Endothelial cell of umbilical vein (primary cell): ENCODE data around the gene RPS19.

Experiments used
- EZH2 ChIP-seq: IDR thresholded peaks from 2 replicates; pipeline ENCODE4 v1.6.1; 2012; ENCODE audit warnings: borderline replicate concordance, low read depth, mild to moderate bottlenecking, moderate library complexity, low read length, inconsistent platforms; ENCODE audit not compliant: severe bottlenecking
- POLR2AphosphoS5 ChIP-seq: IDR thresholded peaks from 2 replicates; pipeline ENCODE4 v1.6.1; 2012; ENCODE audit warnings: low read depth, mild to moderate bottlenecking, control low read depth, low read length, moderate library complexity; ENCODE audit not compliant: insufficient read depth
- TF ChIP-seq, protein P1 (sequence below), 2 donors: IDR thresholded peaks; 1 replicate in 1 of 2; 2 replicates in 1 of 2; pipeline ENCODE4 v1.5.1; 2011; ENCODE audit warnings: low read length in 2 of 2, mild to moderate bottlenecking in 2 of 2, moderate library complexity in 2 of 2, control low read depth in 1 of 2, inconsistent platforms in 1 of 2, low read depth in 1 of 2; ENCODE audit not compliant: insufficient read depth in 1 of 2; ENCODE audit errors: extremely low read depth in 1 of 2

GRCh38 chr19:41901707-41902360, 41.8 kb downstream of the RPS19 start:
- TF ChIP-seq POLR2AphosphoS5: no peak
- TF ChIP-seq, protein P1, sequence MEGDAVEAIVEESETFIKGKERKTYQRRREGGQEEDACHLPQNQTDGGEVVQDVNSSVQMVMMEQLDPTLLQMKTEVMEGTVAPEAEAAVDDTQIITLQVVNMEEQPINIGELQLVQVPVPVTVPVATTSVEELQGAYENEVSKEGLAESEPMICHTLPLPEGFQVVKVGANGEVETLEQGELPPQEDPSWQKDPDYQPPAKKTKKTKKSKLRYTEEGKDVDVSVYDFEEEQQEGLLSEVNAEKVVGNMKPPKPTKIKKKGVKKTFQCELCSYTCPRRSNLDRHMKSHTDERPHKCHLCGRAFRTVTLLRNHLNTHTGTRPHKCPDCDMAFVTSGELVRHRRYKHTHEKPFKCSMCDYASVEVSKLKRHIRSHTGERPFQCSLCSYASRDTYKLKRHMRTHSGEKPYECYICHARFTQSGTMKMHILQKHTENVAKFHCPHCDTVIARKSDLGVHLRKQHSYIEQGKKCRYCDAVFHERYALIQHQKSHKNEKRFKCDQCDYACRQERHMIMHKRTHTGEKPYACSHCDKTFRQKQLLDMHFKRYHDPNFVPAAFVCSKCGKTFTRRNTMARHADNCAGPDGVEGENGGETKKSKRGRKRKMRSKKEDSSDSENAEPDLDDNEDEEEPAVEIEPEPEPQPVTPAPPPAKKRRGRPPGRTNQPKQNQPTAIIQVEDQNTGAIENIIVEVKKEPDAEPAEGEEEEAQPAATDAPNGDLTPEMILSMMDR (IDR thresholded peaks at IDR 0.05; ENCODE audit: extremely low read depth in 1 of 2, insufficient read depth in 1 of 2, low read depth in 1 of 2, low read length in 2 of 2): no peak
- no peak for TF ChIP-seq EZH2
